Spleen (tissue), 11 donors: ENCODE data around the gene ICAM2. TPM values are rescaled to one million over a fixed set of nuclear protein-coding genes. Genes with fewer than 3 reads are reported as not detected.
A peak's percentile ranks its signal among the peaks of the same experiment; 100 is the strongest.

ENCODE experiments used
- DNase-seq: peaks from one replicate; pipeline ENCODE4 v3.0.0-alpha.2; 2020
- H3K27ac ChIP-seq, 8 donors: fragments of 200-600 bp; sonication (generic) in 7 of 8; 1 replicate in 4 of 8; 2 replicates in 4 of 8; pipeline versions ENCODE4 v1.5.0 to v1.8.0; 2016 to 2021; ENCODE audit warnings: inconsistent platforms in 4 of 8, mild to moderate bottlenecking in 4 of 8, moderate library complexity in 1 of 8
- H3K27me3 ChIP-seq, 7 donors: fragments of 200-600 bp; sonication (generic) in 6 of 7; replicated peaks in 1 of 7; 1 replicate in 4 of 7; 2 replicates in 3 of 7; pipeline versions ENCODE4 v1.5.0 to v1.8.0; 2016 to 2021; ENCODE audit warnings: inconsistent platforms in 3 of 7, mild to moderate bottlenecking in 1 of 7
- H3K36me3 ChIP-seq, 6 donors: fragments of 200-600 bp; sonication (generic) in 5 of 6; 1 replicate in 4 of 6; 2 replicates in 2 of 6; pipeline versions ENCODE4 v1.5.0 to v1.8.0; 2016 to 2021; ENCODE audit warnings: inconsistent platforms in 2 of 6
- H3K4me1 ChIP-seq, 6 donors: fragments of 200-600 bp; sonication (generic) in 5 of 6; 1 replicate in 3 of 6; 2 replicates in 3 of 6; pipeline versions ENCODE4 v1.5.0 to v1.8.0; 2016 to 2021; ENCODE audit warnings: inconsistent platforms in 3 of 6
- H3K4me3 ChIP-seq, 8 donors: fragments of 200-600 bp; sonication (generic) in 7 of 8; 1 replicate in 4 of 8; 2 replicates in 4 of 8; pipeline versions ENCODE4 v1.5.0 to v1.8.0; 2016 to 2021; ENCODE audit warnings: inconsistent platforms in 4 of 8, mild to moderate bottlenecking in 4 of 8, moderate library complexity in 2 of 8
- H3K9me3 ChIP-seq, 8 donors: fragments of 200-600 bp; sonication (generic) in 7 of 8; 1 replicate in 4 of 8; 2 replicates in 4 of 8; pipeline versions ENCODE4 v1.5.0 to v1.8.0; 2016 to 2021; ENCODE audit warnings: inconsistent platforms in 4 of 8
- CTCF ChIP-seq, 11 experiments: fragments of 200-600 bp in 7 of 11; fragments of 450-650 bp in 4 of 11; sonication (generic) in 4 of 11; IDR thresholded peaks in 8 of 11; conservative IDR thresholded peaks in 3 of 11; 1 replicate in 7 of 11; 2 replicates in 4 of 11; pipeline versions ENCODE4 v1.4.0 to v1.8.0; 2016 to 2021; ENCODE audit warnings: antibody characterized with exemption in 11 of 11, inconsistent platforms in 4 of 11, mild to moderate bottlenecking in 1 of 11
- POLR2A ChIP-seq, 3 donors: fragments of 450-650 bp; IDR thresholded peaks; one replicate each; pipeline ENCODE4 v1.5.1; 2017; ENCODE audit warnings: antibody characterized with exemption in 3 of 3, mild to moderate bottlenecking in 1 of 3
- POLR2AphosphoS5 ChIP-seq, 3 donors: sonication (generic); formaldehyde crosslinking; IDR thresholded peaks; one replicate each; pipeline ENCODE4 v1.5.1; 2017; ENCODE audit warnings: antibody characterized with exemption in 3 of 3
- WGBS, 5 donors: extraction: QIAGEN DNeasy Blood & Tissue Kit in 3 of 5; methylation state at CpG; one replicate each; pipeline versions ENCODE4 v1.1.5 to v1.1.7; 2013 to 2018; 5-methylcytosine and 5-hydroxymethylcytosine counted together
- intact Hi-C: fragments of 100-400 bp; cut with DNase I; formaldehyde crosslinking; loops from one replicate; pipeline ENCODE4 v1.15.0; 2023; ENCODE audit warnings: low total_unique reads
- polyA plus RNA-seq, 3 donors: library from polyadenylated mRNA; stranded (reverse); fragments of 200-250 nt; gene quantifications; one replicate each; pipeline ENCODE4 v1.2.1, GENCODE V29; 2013
- total RNA-seq, 7 donors: library from RNA; depleted of rRNA in 3 of 7; stranded (reverse); fragments of >200 nt in 3 of 7; fragmentation: NEBNext Ultra II Directional in 4 of 7; extraction: Animal tissue kit (Norgen Biotek cat#: 25700) in 4 of 7; gene quantifications; one replicate each; pipeline versions ENCODE4 v1.1.0 to v1.2.1, GENCODE V29; 2016 to 2021
- donor health status: healthy with polysubstance abuse.
- donor health status: DM: no; HTN: no; CAD: no; lungs with moderate emphysema.
- donor health status: DM: no; HTN: no; CAD: no.
- donor health status: Bipolar disorder and iron deficiency.
- donor health status: healthy.
- donor health status: DM: no; HTN: no; CAD: no.
- donor health status: DM: yes; HTN: yes; CAD: no.

ICAM2 gene
- total and polyA plus RNA-seq, 10 donors = 79.2 to 412 (median 173) TPM

- DNase-seq = peak; percentile 75
- Histone ChIP-seq H3K4me3 (peak overlapping the region in 3 of 8 donors; percentile 60 to 82 (median 66)), H3K27ac (peak overlapping the region in 3 of 8 donors; percentile 5 to 82 (median 80)), H3K4me1 (peaks cover 8 to 81% (median 55%) of the 10 kb centered on the region in 6 donors), H3K9me3 (no peaks in the 10 kb centered on the region), H3K36me3 (peaks cover 0 to 35% (median 28%) of the 10 kb centered on the region in 6 donors), H3K27me3 (peaks cover 0 to 26% (median 0%) of the 10 kb centered on the region in 7 donors)
- intact Hi-C loops = no loop called here
- whole genome bisulfite sequencing, 5 donors = 75 to 85% (median 78%) methylated on average over 25 of the region's 25 CpGs
- peak; percentile 72 to 73 (median 72) for TF ChIP-seq POLR2AphosphoS5 (IDR thresholded peaks at IDR 0.05)
- TF ChIP-seq POLR2A (IDR thresholded peaks at IDR 0.05) = no peak
- TF ChIP-seq CTCF (IDR thresholded peaks at IDR 0.05 in 8 of 11, conservative IDR thresholded peaks at IDR 0.05 in 3 of 11) = no peak
These were observed 20.5 kb downstream of the ICAM2 start for GRCh38 chr17:63999680-64000531.

- intact Hi-C loops = no loop called here
- Histone ChIP-seq H3K9me3 (no peaks in the 10 kb centered on the region), H3K4me1 (peaks cover 8 to 76% (median 52%) of the 10 kb centered on the region in 6 donors), H3K4me3 (peak overlapping the region; percentile 60 to 82 (median 72)), H3K27ac (peak overlapping the region in 6 of 8 donors; percentile 35 to 82 (median 76)), H3K27me3 (peaks cover 0 to 26% (median 0%) of the 10 kb centered on the region in 7 donors), H3K36me3 (peaks cover 0 to 26% (median 20%) of the 10 kb centered on the region in 6 donors)
- WGBS, 5 donors = 16 to 23% (median 18%) methylated on average over 23 to 33 of the region's 33 CpGs
- peak; percentile 81 for DNase-seq
- TF ChIP-seq POLR2A (IDR thresholded peaks at IDR 0.05) = no peak
- TF ChIP-seq CTCF (IDR thresholded peaks at IDR 0.05 in 8 of 11, conservative IDR thresholded peaks at IDR 0.05 in 3 of 11) = no peak
- TF ChIP-seq POLR2AphosphoS5 (IDR thresholded peaks at IDR 0.05) = no peak
These were observed 21.4 kb downstream of the ICAM2 start for GRCh38 chr17:63998721-63999679.

GRCh38 chr17:63998050-63998720 lies 22.2 kb downstream of the ICAM2 start, which contains the start of gene PRR29:
Gene PRR29 (plus strand): TSS chr17:63998351. CDS start chr17:63998365, 14 bp downstream.
- Histone ChIP-seq H3K9me3 (no peaks in the 10 kb centered on the region), H3K36me3 (peaks cover 0 to 18% (median 11%) of the 10 kb centered on the region in 6 donors), H3K27me3 (peaks cover 0 to 26% (median 0%) of the 10 kb centered on the region in 7 donors), H3K4me3 (peak within 1 kb of the TSS; percentile 60 to 82 (median 72)), H3K27ac (peak within 1 kb of the TSS in 7 of 8 donors; percentile 35 to 82 (median 73)), H3K4me1 (peaks cover 8 to 76% (median 55%) of the 10 kb centered on the region in 6 donors)
- intact Hi-C loops = no loop called here
- DNase-seq = peak; percentile 93
- TF ChIP-seq POLR2A (IDR thresholded peaks at IDR 0.05) = no peak
- peak; percentile 80 to 88 (median 87) for TF ChIP-seq POLR2AphosphoS5 (IDR thresholded peaks at IDR 0.05)
- peak in 1 of 11 experiments; percentile 5 for TF ChIP-seq CTCF (IDR thresholded peaks at IDR 0.05 in 8 of 11, conservative IDR thresholded peaks at IDR 0.05 in 3 of 11)
- 0 to 1% (median 1%) methylated on average over 12 to 43 of the region's 43 CpGs for WGBS, 5 donors
